ENCODE data around the gene DNASE2.

DNA sequence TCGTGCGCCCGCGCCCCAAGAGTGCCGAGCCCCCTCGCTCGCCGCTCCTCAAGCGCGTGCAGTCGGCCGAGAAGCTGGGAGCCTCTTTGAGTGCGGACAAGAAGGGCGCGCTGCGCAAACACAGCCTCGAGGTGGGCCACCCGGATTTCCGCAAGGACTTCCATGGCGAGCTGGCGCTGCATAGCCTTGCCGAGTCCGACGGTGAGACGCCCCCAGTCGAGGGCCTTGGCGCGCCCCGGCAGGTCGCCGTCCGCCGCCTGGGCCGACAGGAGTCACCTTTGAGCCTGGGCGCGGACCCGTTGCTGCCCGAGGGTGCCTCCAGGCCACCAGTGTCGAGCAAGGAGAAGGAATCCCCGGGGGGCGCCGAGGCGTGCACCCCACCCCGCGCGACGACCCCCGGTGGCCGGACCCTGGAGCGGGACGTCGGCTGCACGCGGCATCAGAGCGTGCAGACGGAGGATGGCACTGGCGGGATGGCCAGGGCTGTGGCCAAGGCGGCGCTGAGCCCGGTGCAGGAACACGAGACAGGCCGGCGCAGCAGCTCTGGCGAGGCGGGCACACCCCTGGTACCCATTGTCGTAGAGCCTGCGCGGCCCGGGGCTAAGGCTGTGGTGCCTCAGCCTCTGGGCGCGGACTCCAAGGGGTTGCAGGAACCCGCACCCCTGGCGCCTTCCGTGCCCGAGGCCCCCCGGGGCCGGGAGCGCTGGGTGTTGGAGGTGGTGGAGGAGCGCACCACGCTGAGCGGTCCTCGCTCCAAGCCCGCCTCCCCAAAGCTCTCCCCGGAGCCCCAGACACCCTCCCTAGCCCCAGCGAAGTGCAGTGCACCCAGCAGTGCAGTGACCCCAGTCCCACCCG is 7.1 kb downstream of the DNASE2 start:
- TF ChIP-seq, protein P1, sequence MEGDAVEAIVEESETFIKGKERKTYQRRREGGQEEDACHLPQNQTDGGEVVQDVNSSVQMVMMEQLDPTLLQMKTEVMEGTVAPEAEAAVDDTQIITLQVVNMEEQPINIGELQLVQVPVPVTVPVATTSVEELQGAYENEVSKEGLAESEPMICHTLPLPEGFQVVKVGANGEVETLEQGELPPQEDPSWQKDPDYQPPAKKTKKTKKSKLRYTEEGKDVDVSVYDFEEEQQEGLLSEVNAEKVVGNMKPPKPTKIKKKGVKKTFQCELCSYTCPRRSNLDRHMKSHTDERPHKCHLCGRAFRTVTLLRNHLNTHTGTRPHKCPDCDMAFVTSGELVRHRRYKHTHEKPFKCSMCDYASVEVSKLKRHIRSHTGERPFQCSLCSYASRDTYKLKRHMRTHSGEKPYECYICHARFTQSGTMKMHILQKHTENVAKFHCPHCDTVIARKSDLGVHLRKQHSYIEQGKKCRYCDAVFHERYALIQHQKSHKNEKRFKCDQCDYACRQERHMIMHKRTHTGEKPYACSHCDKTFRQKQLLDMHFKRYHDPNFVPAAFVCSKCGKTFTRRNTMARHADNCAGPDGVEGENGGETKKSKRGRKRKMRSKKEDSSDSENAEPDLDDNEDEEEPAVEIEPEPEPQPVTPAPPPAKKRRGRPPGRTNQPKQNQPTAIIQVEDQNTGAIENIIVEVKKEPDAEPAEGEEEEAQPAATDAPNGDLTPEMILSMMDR (IDR thresholded peaks at IDR 0.05): no peak
- TF ChIP-seq POLR2A (IDR thresholded peaks at IDR 0.05; ENCODE audit: low read depth) (no peak), EP300 (IDR thresholded peaks at IDR 0.05) (no peak), POLR2AphosphoS5 (IDR thresholded peaks at IDR 0.05) (no peak)

All from esophagus muscularis mucosa (tissue), 4 donors.